Ureter (tissue), 1 donor: ENCODE data around the gene RHOT2. TPM values are rescaled to one million over a fixed set of nuclear protein-coding genes. Genes with fewer than 3 reads are reported as not detected.

Experiments used
- DNase-seq: peaks from one replicate; pipeline ENCODE4 v3.0.0-alpha.2; 2020; ENCODE audit warnings: low spot score
- total RNA-seq: library from RNA; stranded (reverse); gene quantifications from one replicate; pipeline ENCODE4 v1.2.4, GENCODE V29; 2023
- donor health status: DM: yes; HTN: yes; CAD: no.

Gene RHOT2
- total RNA-seq, 1 donor from 2014 or later: 129 TPM

DNA sequence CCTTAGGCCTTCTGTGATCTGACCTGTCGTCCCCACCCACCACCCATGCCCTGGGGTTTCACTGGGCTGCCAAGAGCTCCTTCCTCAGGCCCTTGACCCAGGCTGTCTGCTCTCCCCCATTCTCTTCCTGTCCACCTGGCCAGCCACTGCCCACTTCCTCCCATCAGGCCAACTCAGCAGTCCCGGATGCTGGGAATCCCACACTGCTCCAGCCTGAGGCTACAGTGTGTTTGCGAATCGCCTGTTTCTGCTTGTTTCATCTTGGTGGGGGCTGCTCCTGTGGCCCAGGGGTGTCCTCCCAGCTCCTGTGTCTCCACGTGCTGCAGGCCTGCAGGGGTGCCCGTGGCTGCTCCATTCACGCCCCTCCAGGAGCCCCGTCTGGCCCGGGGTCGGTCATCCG lies 46.1 kb downstream of the RHOT2 start:
- no peak for DNase-seq

DNA sequence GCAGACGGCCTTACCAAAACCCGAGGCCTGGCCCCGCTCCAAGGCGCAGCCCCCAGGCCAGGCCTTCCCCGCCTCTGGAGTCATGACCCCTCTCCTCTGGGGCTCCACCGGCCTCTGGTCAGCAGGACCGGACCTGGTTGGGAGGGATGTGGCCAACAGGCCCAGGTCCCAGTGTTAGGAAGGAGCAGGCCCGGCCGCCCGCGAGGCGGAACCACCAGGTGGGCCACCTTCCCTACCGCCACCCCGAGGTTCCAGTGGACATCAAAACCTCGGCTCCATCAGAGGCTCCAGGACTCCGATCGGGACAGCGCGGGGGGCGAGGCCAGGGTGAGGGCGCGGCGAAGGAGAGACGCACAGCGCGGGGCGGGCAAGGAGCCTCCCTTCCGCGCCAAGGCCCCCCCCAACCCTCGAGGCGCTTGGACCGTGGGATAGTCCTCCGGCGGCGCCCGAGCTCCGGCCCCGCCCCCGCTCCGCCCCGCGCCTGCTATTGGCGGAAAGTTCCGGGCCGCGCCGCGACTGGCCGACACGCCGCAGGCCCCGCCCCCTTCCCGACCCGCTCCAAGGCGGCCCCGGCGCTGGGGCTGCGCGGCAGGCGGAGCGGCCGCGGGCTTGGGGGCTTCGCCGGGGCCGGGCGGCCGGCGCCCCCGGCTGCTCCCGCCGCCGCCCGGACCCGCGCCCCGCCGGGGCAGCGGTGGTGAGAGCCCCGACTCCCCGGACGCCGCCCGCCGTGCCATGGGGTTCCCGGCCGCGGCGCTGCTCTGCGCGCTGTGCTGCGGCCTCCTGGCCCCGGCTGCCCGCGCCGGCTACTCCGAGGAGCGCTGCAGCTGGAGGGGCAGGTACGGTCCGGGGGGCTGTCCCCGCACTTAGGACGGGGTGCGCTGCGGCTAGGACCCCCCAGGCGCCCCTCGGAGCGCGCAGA lies 46.9 kb downstream of the RHOT2 start, which contains the start of gene METRN:
METRN (plus strand) TSS at position 561 of the 919 bp plus-strand sequence; CDS start at position 733, 172 bp downstream.
- DNase-seq: peak; percentile 90

DNA sequence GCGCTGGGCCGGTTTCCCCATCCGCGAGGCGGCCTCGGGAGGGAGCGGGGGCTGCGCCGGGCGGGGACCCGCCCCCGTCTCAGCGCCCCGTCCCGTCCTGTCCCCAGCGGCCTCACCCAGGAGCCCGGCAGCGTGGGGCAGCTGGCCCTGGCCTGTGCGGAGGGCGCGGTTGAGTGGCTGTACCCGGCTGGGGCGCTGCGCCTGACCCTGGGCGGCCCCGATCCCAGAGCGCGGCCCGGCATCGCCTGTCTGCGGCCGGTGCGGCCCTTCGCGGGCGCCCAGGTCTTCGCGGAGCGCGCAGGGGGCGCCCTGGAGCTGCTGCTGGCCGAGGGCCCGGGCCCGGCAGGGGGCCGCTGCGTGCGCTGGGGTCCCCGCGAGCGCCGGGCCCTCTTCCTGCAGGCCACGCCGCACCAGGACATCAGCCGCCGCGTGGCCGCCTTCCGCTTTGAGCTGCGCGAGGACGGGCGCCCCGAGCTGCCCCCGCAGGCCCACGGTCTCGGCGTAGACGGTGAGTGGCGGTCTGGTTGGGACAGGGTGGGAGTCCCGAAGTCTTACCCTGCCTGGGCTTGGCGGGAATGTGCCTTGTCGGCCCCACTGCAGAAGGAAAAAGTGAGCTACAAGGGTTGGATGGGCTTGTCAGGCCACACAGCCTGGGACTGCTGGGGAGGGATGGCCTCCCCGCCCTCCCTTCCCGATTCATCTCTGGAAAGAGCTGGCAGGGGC lies 47.7 kb downstream of the RHOT2 start:
- no peak for DNase-seq

DNA sequence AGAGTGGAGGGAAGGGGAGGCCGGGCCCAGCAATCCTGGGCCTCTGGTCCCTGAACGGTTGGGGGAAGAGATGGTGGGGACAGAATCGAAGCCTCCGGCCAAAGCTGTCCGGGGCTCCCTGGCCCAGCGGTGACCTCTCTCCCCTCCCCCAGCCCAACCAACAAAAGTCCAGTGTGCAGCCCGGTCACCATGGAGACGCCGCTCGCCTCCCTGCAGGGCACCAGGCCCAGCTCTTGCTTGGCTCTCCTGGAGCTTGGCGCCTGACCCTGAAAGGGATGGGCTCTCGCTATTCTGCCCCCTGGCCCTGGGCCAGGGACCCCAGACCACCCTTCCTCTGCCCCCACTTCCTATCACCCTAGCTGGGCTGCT lies 48.3 kb downstream of the RHOT2 start:
- no peak for DNase-seq

DNA sequence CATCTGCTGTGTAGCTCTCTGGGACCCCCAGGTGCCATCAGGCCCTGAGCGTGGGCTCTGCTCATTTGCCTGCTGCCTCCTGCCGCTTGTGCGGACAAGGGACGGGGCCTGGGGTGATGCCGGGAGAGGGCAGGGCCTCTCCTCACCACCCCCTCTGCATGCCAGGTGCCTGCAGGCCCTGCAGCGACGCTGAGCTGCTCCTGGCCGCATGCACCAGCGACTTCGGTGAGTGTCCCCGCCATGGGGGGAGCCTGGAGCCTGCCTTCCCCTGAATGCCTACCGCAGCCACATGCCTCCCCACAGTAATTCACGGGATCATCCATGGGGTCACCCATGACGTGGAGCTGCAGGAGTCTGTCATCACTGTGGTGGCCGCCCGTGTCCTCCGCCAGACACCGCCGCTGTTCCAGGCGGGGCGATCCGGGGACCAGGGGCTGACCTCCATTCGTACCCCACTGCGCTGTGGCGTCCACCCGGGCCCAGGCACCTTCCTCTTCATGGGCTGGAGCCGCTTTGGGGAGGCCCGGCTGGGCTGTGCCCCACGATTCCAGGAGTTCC lies 48.9 kb downstream of the RHOT2 start:
- no peak for DNase-seq

DNA sequence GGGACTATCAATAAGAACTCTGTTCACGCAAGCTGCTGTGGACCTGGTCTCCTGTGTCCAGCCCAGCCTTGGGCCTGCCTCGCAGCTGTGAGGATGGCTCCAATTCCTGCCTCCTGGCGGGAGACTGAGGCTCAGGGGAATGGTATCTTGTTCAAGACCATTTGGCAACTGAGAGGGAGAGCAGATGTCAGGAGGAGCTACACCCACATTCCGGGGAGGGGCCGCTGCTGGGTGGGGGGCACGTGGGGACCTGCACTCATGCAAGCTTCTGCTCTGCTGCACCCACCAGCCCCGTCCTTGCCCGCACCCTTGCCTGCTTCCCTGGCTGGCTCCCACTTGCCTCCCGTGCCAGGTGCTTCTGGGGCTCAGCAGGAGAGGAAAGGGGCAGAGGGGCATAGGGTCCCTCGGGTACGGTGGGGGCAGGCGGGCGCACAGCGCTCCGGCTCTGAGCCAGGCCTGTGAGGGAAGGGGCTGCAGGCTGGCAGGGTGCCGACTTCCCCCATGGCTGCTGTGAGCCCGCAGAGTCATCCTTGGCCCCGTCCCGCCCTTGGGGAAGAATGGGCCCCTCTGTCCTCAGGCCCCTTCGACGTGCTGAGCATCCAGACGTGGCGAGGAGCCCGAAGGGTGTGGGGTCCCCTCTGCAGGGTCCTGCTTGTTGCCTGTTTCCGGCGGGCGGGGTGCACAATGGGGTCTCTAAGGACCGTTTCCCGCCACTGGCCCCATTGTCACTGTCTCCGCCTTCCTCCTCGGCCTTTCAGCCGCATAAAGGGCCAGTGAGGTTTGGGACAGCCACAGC lies 49.7 kb downstream of the RHOT2 start:
- no peak for DNase-seq

DNA sequence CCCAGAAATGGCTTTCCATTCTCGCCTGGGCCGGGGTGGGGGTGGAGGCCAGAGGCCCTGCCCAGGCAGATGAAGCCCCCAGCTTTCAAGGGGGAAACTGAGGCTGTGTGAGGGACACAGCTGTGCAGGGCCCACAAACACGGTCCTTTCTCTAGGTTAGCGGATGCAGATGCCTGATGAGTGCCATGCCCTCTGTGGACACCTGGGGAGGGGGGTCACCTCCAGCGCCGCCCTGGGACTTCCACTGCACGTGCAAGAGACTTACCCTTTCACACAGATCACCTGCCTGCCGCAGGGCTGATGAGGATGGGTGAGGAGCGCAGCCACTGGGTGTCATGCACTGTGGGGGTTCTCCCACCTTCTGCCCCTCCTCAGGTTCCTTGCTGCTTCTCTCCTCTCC lies 50.5 kb downstream of the RHOT2 start:
- DNase-seq: no peak

DNA sequence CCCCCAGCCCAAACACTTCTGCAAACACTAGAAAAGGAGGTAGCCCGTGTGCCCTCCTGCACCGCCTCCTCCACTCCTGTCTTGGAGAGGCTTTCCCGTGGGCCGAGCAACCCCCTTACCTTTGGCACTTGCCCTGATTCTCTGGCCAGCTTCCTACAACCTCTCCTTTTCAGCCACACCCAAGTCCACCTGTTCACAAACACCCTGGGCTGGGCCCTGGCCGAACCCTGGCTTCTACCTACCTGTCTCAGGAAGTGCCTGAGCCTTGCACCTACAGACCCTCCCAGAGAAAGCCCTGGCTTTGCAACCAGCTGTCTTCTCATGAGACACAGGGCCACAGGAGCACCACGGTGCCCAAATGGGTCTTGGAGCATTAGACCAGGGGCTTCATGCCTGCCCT lies 51.0 kb downstream of the RHOT2 start:
- DNase-seq: no peak

DNA sequence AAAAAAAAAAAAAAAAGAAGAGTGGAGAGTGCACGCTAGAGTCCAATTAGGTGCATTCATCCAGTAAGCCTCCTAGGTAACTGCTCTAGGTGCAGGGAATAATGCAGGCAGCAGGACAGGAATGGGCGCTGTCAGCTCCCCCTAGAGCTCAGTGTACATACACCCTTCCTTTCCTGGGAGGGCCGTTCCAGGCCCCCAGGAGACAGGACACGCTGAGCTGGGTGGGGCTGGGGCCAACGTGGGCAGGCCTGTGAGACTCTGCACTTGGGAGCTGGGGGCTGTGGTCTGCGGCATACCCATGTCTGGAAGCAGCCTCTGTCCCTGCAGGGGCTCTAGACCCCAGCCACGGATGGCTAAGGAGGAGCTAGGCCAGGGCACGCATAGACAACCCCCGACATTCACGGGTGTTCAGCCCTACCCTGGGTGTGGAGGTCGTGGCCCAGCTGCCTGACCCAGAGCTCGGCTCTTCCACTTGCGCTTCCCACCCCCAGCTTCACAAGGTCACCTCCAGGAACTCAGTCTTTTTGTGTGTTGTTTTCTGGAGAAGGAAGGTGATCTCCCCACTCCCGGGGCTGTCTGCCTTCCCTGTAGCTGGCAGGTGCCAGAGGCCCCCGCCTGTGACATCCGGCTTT lies 52.0 kb downstream of the RHOT2 start:
- DNase-seq: no peak

DNA sequence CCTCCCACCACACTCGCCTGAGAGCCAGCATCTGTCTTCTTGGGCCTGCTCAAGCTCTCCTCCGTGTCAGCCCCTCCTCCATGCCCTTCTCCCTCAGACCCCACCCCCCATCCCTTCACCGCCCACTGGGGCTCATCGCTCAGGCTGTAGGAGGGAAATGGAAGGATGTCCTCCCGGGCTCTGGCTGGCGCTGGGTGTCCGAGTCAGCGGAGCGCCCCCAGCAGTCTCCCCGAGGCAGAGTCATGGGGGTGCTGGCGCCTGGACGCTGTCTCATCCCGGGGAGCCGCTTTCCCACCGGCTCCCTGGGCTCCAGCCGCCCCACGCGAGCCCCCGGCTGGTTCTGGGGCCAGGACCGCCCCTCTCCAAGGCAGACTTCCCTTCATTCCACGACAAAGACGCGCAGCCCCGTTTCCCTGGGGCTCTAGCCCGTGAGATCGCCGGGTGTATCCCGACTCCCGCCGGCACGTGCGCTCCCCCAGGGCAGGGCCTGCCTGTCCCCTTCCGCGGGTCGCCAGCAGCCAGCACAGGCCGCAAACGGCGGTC lies 52.6 kb downstream of the RHOT2 start:
- DNase-seq: no peak

DNA sequence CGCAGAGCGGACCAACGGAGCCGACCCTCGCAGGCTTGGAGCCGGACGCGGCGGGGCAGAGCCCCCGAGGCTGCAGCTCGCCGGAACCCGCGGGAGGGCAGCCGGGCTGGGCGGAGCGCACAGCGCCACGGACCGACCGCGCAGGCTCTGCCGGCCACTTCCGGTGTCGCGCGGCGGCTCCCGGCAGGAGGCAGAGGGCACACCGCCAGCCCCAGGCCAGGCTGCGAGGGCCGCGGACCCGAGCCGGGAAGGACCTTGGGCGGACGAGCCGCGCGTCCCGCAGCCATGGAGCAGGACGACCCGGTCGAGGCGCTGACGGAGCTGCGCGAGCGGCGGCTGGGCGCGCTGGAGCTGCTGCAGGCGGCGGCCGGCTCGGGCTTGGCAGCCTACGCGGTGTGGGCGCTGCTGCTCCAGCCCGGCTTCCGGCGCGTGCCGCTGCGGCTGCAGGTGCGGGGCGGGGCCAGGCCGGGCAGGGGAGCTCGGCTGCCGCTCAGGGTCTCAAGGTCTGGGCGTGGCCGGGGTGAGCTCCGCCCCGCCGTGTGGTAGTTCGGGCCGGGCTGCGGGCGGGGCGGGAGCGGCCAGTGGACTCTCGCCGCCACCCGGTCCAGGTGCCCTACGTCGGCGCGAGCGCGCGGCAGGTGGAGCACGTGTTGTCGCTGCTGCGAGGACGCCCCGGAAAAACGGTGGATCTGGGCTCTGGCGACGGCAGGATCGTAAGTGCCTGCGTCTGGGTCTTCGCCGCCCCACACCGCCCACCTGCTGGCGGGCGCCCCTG lies 53.2 kb downstream of the RHOT2 start, which contains the start of gene ANTKMT:
ANTKMT (plus strand) TSS at position 157 of the 775 bp plus-strand sequence; CDS start at position 286, 129 bp downstream.
- peak; percentile 70 for DNase-seq

DNA sequence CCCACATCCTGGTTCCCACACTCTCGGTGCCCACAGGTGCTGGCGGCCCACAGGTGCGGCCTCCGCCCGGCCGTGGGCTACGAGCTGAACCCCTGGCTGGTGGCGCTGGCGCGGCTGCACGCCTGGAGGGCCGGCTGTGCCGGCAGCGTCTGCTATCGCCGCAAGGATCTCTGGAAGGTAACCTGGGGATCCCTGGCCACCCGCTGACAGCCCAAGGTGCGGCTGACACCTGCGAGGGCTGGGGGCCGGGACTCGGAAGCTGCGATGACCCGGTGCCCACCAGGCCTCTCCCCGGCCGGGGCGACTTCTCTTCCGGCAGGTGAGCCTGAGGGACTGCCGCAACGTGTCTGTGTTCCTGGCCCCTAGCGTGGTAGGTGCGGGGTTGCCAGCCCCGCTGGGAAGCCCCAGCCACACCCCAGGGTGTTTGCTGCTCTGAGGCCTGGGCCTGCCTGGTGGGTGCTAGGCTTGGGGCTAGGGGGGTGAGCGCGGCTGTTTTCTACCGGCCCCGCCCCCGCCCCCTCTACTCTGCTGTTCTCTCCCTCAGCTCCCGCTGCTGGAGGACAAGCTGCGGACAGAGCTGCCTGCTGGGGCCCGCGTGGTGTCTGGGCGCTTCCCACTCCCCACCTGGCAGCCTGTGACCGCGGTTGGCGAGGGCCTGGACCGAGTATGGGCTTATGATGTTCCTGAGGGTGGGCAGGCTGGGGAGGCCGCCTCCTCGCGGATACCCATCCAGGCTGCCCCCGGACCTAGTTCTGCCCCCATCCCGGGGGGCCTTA lies 54.0 kb downstream of the RHOT2 start:
- no peak for DNase-seq

DNA sequence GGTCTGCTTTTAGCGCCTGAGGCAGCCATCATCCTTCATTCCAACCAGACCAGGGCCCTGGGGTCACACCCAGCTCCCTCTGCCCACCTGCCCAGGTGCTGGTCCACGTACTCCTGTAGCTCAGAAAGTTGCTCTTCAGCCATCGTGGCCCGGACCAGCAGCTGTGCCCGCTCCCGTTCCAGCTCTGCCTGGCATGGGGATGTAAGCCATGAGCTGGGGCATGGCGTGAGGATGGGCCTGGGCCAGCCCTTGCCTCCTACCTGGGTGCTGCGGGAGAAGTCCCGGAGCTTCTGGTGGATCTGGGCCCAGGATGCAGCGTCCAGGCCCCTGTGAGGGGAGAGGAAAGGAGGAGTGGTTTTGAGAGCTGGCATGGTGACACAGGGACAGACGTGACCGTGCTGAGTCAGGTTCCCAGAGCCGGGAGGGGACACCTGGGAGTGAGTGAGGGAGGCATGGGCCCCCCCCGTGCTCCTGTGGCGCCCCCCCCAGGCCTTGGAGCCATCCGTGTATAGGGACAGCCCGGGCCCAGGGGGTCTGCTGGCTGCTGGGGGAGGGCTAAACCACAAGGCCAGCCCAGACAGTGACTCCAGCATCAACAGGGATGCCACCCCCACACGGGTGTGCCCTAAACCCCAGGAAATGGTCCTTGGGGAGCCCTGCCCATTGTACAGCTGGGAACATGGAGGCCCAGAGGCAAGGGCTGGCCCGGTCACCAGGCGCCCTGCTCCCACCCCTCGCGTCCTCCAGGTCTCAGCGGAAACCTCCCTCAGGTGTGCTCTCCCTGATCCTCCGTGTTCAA lies 55.1 kb downstream of the RHOT2 start:
- no peak for DNase-seq

DNA sequence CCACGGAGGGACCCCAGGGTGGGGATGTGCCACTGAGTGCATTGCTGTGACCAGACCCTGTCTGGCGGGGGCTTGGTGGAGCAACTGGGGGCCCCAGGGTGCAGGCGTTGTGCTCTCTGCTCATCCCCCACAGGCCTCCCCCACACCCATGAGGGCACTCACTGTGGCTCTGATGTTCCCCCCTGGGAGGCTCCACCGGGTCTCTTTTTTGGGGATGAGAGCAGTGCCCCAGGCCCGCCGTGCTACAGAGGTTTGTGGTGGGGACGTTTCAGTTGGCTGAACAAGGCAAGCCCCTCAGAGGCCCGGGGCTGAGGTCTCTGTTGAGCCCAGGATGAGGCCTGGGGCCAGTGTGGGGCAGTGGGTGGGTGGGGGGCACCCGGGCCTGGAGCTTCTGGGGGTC lies 55.8 kb downstream of the RHOT2 start:
- no peak for DNase-seq
